Activated T-helper 2 cell treated with anti-CD3 and anti-CD28 coated beads, Interferon-gamma antibody, Interleukin-2, Interleukin-4, amounts not matched to agents 10 μg/mL and 5 μg/mL and 100 μg/mL, durations not matched to agents 14 hours and 24 hours and 36 hours (primary cell): ENCODE data around the gene ZNF503. TPM values are rescaled to one million over a fixed set of nuclear protein-coding genes. Genes with fewer than 3 reads are reported as not detected.
A peak's percentile ranks its signal among the peaks of the same experiment; 100 is the strongest.

ENCODE experiments used
- DNase-seq: peaks from one replicate; pipeline ENCODE4 v3.0.0; 2021; ENCODE audit warnings: low spot score
- H3K27ac Mint-ChIP-seq: one replicate; pipeline ENCODE4 v1.8.0; 2021; ENCODE audit warnings: mixed read lengths
- H3K27me3 Mint-ChIP-seq: one replicate; pipeline ENCODE4 v1.8.0; 2021; ENCODE audit warnings: low read depth, mixed read lengths
- H3K36me3 Mint-ChIP-seq: one replicate; pipeline ENCODE4 v1.8.0; 2021; ENCODE audit warnings: low read depth, mixed read lengths
- H3K4me1 Mint-ChIP-seq: one replicate; pipeline ENCODE4 v1.8.0; 2021; ENCODE audit warnings: low read depth, mixed read lengths
- H3K4me3 Mint-ChIP-seq: one replicate; pipeline ENCODE4 v1.8.0; 2021; ENCODE audit warnings: low read depth, mild to moderate bottlenecking, moderate library complexity, mixed read lengths
- H3K9me3 Mint-ChIP-seq: one replicate; pipeline ENCODE4 v1.8.0; 2021; ENCODE audit warnings: mixed read lengths
- intact Hi-C: fragments of 100-400 bp; cut with micrococcal nuclease; formaldehyde crosslinking; loops from one replicate; pipeline ENCODE4 v1.15.1; 2023
- total RNA-seq: library from RNA; stranded (reverse); gene quantifications from 2 replicates; pipeline ENCODE4 v1.2.3, GENCODE V29; 2022

Gene ZNF503
- total RNA-seq, 1 donor from 2014 or later, result 0.34 TPM

DNA sequence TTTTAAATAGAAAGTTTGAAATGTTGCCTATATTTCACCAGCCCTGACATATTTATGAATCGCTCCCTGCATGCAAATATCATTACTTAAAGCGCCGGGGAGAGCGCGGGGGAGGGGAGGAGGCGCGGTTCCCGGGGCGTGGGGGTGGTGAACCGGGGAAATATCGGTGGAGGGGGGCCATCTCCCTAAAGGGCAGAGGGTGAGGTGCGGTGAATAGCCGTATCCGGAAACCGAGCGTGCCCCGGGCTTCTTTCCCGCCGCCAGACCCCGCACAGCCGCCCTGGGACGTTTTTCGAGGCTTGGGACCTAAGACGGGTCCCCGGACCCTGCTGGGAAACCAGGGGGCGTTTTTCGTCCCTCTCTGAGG lies 6.9 kb upstream of the ZNF503 start:
- DNase-seq, result no peak
- H3K9me3 Mint-ChIP-seq, result no peaks in the 10 kb centered on the region
- H3K27ac Mint-ChIP-seq, result no peak overlapping the region
- intact Hi-C loops, result no loop called here
- no peaks in the 10 kb centered on the region for H3K36me3 Mint-ChIP-seq
- H3K4me1 Mint-ChIP-seq, result peaks cover 16% of the 10 kb centered on the region
- H3K27me3 Mint-ChIP-seq, result peaks cover 66% of the 10 kb centered on the region
- peak overlapping the region; percentile 41 for H3K4me3 Mint-ChIP-seq

DNA sequence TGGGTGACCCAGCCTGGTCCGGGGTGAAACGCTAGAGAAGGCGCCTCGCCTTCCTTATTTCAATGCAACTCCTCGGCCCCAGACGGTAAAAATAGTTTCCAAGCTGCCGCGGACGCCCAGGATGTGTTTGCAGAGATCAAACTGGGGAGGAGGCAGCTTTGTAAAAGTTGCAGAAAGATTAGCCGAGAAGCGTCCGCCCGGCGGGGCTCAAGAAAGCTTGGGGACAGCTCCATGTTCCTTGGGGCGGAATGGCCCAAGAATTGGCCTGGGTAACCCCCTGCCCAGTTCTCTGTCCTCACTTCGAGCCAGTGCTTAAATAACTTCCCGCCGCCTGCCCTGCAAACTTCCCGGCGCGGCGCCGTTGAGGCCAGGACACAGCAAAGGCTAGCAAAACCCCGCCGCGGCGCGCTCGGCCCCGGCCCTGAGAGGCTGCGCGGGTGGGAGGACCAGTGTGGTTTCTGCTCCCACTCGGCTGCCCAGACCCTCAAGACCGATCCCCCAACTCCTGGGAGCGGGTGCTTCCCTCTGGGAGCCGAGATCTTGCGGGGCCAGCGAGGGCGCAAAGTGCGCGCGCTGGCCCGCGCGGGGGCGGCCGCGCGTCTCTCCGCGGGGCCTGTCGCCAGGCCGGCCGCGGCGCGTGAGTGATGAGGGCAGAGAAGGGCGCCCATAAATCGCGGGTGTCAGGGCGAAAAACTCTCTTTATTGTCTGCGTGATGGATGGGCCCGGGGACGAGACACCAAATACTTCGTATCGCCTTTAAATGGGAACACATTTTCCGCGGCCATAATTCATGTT lies 6.3 kb upstream of the ZNF503 start:
- DNase-seq, result no peak
- intact Hi-C loops, result no loop called here
- Mint-ChIP-seq H3K27ac (no peak overlapping the region), H3K27me3 (peaks cover 72% of the 10 kb centered on the region), H3K9me3 (no peaks in the 10 kb centered on the region), H3K36me3 (no peaks in the 10 kb centered on the region), H3K4me3 (peak overlapping the region; percentile 49), H3K4me1 (peaks cover 20% of the 10 kb centered on the region)

DNA sequence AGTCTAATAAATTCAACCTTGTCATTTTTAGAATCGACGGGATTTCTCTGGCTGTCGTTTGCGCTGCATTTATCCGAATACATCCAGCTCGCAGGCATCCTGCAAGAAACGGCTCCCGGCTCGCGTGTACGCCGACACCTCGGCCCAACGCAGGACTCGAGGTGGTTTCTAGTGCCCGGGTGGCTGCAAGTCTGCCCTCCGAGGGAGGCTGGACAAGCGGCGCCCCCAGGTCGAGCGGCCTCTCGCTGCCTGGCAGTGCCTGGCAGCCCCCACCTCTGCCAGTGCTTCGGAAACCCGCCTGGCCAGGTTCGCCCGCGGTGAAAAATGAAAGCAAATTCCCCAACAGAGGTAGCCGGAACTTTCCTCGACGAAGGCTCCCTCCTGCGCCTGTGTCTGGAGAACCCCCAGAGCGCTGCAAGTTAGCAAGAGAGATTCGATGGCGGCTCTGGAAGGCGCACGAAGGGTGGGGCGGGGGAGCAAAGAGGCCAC lies 5.7 kb upstream of the ZNF503 start:
- Mint-ChIP-seq H3K4me1 (peaks cover 23% of the 10 kb centered on the region), H3K9me3 (no peaks in the 10 kb centered on the region), H3K36me3 (no peaks in the 10 kb centered on the region), H3K4me3 (peak overlapping the region; percentile 49), H3K27me3 (peaks cover 73% of the 10 kb centered on the region), H3K27ac (no peak overlapping the region)
- DNase-seq, result no peak
- intact Hi-C loops, result no loop called here

DNA sequence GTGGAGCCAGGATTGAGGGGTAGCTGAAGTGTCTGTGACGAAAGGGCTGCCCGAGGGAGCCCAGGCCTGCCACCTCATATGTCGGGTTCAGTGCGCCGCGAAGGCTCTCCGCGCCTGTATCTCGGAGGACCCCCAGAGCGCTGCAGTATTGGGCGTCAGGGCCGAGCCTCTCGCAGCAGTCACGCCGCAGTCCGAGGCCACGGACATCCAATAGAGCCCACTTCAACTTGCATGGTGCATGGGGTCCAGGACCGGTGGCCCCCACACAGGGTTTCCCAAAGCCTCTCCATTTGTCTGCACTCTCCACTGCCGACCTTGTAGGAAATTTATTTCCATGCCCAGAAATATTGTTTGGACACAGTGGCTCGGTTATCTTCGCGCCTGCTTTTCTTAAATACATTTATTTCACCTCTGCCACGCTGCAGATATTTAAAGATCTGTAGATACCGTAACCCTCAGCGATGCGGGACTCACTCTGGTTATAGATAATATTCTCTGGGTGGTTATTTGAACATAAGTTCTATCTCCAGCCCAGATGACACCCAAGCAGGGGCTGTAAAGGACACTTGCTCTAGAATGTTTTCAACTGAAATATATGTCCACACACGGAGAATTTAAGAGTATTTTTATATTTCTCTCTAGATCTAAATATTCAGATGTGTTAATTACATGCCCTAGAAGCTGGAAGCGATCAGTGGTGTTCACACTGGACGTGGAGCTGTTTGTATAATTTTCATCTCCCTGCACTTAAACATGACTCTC lies 5.1 kb upstream of the ZNF503 start:
- Mint-ChIP-seq H3K36me3 (no peaks in the 10 kb centered on the region), H3K9me3 (no peaks in the 10 kb centered on the region), H3K27ac (no peak overlapping the region), H3K27me3 (peaks cover 76% of the 10 kb centered on the region), H3K4me3 (no peak overlapping the region), H3K4me1 (peaks cover 23% of the 10 kb centered on the region)
- intact Hi-C loops, result no loop called here
- no peak for DNase-seq

DNA sequence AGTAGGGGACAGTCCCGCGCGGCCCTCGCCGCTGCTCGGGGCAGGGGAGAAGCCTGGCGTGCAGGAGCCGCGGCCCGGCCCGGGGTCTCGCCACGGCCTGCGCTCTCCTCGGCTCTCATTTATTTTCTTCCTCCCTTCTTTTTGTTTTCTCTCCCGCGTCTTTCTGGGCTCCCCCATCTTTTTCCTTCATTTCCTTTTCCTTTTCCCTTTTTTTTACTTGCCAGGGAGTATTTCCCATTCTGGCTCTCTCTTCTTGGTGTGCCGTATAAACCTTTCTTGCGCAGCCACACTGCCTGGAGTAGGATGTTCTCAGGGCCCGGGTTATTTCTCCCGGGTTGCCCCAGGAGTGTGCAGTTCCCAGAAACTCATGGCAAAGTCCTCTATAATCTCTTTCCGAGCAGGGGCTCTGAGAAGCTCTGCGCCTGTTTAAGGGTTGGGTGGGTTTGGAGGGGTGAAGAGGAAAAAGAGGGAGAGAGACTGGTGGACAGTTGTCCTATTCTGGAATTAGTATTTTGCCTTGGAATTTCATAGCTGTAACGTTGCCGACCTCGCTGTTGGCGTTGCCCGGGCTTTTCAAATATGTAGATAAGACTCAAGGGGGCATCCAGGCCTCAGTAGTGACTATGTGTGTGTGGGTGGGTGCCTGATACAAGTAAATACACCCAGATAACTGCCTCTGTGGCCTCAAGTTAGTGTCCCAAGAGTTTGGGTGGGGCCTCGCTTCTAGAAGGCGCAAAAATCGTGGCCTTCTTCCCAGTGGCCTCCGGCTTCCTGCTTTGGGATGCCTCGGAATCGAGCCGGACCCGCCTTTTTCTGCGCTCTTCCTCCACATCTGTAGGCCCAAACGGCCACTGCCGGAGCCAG lies 4.3 kb upstream of the ZNF503 start:
- intact Hi-C loops, result no loop called here
- Mint-ChIP-seq H3K4me1 (peaks cover 23% of the 10 kb centered on the region), H3K4me3 (no peak overlapping the region), H3K27ac (no peak overlapping the region), H3K9me3 (no peaks in the 10 kb centered on the region), H3K36me3 (no peaks in the 10 kb centered on the region), H3K27me3 (peaks cover 69% of the 10 kb centered on the region)
- DNase-seq, result no peak

DNA sequence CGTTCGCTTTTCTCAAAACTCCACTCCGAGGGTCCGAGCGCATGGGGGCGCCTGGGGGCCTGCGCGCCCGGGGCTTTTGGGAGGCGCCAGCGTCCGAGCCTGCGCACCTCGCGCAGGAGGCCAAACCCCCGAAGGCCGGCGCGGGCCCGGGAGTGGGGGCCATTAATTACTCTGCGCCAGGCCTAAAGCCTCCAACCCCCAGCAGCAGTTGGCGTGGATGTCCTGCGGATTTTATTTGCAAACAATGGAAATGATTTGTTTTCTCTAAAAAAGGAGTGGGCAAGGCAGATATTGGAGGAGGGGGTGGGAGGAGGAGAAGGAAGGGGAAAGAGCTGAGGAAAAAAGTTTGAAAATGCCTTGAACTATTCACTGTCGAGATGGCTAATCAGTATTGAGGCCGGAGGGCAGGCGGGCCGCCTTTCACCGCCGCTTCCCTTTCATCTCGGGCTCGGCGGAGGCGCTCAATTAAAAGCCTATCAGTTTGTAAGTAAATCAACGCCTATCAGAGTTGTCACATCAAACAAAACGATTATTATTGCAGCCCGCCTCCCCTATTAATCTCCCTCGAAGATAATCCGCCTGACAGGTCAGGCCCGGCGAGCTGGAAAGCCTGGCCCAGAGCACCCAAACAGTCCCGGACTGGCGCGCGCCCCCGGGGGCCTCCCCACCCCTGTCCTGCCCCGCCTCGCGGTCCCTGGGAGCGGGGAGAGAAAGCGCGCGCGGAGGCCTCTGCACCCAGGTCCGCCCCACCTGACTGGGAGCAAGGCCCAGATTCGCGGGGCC lies 3.4 kb upstream of the ZNF503 start:
- no peak overlapping the region for H3K27ac Mint-ChIP-seq
- no peak for DNase-seq
- H3K4me3 Mint-ChIP-seq, result no peak overlapping the region
- peaks cover 67% of the 10 kb centered on the region for H3K27me3 Mint-ChIP-seq
- peaks cover 27% of the 10 kb centered on the region for H3K4me1 Mint-ChIP-seq
- intact Hi-C loops, result loop anchor here (5.0 kb wide), 1 partner anchor 632 kb away; no protein-coding TSS in a partner anchor
- no peaks in the 10 kb centered on the region for H3K36me3 Mint-ChIP-seq
- H3K9me3 Mint-ChIP-seq, result no peaks in the 10 kb centered on the region

DNA sequence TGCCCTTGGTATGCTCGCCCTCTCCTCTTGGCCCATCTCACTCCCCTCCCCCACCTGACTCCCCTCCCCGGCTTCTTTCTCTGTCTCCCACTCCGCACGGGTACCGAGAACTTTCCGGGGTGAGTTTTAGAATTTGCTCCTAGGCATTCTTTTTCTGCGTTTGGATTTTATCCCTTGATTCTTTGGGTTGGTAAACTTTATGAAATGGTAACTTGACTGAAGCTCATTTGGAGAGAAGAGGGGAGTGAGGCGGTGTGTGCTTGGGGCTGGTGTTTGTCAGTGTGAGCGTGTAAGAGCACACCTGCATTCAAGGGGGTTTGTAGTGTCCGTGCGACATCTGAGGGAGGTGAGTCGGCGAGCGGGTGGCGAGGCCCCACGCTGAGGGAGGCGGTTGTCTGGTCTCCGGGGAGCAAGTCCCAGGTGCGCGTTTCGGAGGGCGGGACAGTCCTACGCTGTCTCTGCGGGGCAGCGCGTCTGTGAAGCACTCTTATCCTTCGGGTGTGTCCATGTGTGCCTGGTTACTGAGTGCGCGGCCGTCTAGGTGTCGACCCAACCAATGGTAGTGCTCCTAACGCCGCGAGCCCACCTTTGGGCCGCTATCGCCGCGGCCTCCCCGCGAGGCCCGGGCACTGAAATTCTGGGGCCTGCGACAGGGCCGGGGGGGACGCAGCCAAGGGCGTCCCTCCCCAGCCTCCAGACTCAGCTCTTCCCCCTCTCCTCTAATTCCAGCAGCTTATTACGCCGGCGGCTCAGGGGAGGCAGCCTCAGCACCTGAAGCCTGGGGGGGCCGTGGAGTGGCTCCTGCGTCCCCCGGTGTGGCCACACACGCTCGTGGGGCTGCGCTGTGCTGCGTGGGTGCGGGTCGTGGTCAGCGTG lies 2.6 kb upstream of the ZNF503 start:
- no peak for DNase-seq
- Mint-ChIP-seq H3K4me3 (no peak overlapping the region), H3K4me1 (peaks cover 23% of the 10 kb centered on the region), H3K9me3 (no peaks in the 10 kb centered on the region), H3K27ac (no peak overlapping the region), H3K27me3 (peaks cover 61% of the 10 kb centered on the region), H3K36me3 (no peaks in the 10 kb centered on the region)
- intact Hi-C loops, result loop anchor here (5.0 kb wide), 1 partner anchor 633 kb away; no protein-coding TSS in a partner anchor

DNA sequence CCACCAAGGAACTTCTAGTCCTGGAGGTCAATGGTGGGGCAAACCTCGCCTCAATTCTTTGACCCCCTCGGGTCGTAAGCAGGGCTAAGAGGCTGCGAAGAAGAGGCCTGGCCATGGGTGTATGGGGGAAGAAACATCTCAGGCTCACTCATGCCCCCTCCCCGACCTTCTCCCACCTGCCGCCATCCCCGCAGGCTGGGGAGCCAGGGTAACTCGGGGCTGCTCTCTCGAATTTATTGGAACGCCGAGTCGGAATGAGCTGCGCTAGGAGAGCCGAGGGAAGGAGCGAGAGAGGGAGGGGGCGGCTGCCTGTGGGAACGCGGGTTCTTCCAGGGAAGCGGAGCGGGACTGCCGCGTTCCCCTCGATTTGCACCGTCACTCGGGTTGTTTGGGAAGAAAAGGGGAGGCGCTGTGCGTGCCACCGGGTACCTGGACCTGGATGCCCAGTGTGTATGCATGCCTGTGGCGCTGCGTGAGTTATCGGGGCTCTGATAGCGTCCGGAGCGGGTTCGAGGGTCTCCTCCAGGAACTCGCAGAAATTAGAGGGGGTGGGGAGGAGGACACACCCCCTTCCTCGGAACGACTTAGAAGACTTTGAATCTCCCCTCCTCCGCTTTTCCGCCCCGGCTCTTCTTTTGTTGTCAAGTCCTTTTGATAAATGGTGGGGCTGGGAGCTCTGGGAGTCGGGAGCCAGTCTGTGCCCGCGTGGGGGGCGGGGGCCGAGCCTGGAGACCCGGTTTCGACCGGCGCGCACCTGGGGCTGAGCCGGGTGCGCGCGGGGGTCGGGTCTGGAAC lies 1.8 kb upstream of the ZNF503 start:
- Mint-ChIP-seq H3K9me3 (no peaks in the 10 kb centered on the region), H3K27me3 (peaks cover 61% of the 10 kb centered on the region), H3K4me1 (peaks cover 23% of the 10 kb centered on the region), H3K36me3 (no peaks in the 10 kb centered on the region), H3K27ac (no peak overlapping the region), H3K4me3 (peak overlapping the region; percentile 78)
- intact Hi-C loops, result loop anchor here (5.0 kb wide), 1 partner anchor 634 kb away; no protein-coding TSS in a partner anchor
- DNase-seq, result no peak

DNA sequence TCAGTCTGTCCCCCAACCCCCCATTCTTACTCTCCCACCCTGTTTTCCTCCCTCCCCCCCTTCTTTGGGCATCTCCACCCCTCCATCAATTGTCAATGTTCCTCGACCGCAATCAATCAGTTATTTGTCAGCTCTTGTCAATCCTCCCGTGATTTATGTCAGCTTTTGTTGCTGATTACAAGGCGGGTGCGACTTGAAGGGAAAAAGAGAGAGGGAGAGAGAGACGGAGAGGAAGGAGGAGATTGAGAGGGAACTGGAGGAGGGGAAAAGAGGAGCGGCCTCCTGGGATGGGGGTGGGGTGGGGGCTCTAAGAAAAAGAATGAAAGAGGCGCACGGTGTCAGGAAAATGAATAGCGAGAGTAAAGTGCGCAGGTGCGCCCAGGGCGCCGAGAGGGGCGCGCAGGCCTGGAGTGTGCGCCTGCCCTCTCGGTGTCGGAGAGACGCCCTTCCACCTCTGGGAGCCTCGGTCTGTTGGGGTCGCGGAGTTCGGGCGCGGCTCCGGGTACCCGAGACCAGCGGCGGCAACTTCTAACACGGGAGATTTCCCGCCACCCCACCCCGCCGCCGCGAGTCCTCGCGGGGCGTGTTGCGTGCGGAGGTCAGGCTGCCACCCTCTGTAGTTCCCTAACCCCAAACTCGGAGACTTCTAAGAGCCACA lies 1.1 kb upstream of the ZNF503 start:
- Mint-ChIP-seq H3K36me3 (no peaks in the 10 kb centered on the region), H3K27me3 (peaks cover 65% of the 10 kb centered on the region), H3K4me3 (peak overlapping the region; percentile 78), H3K27ac (no peak overlapping the region), H3K9me3 (no peaks in the 10 kb centered on the region), H3K4me1 (peaks cover 22% of the 10 kb centered on the region)
- DNase-seq, result no peak
- intact Hi-C loops, result loop anchor here (5.0 kb wide), 1 partner anchor 635 kb away; no protein-coding TSS in a partner anchor

DNA sequence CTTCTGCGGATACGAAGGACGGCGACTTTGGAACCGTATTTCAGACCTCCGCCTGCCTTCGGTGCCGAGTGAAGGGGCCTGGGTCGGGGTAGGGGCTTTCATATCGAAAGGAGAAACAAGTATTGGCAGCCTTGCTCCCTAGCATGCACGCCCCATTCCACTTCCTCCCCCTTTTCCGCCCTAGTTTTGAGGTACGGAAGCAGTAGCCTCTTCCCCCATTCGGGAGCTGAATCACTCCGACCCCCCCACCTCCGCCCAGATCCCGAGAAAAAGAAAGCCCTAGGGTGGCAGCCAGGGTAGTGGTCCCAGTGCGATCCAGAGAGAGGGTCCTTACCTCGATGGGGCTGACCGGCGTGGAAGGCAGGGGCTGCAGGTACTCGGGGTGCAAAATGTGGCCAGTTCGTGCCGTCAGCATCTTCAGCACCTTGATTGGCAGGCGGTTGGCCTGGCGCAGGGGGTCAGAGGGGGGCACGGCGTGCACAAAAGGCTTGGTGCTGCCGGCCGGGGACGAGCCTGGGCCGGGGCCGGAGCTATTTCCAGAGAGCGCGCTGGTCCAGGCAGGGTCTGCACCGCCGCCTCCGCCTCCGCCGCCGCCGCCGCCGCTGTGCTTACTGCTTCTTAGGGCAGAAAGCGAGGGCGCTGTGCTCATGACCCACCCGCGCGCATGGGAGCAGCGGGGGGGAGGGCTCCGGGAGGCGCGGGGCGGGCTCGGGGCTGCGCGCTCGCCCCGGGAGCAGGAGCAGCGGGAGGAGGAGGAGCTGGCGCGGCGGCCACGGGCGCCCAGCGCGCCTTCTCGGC lies 594 bp downstream of the ZNF503 start:
- peaks cover 54% of the 10 kb centered on the region for H3K27me3 Mint-ChIP-seq
- no peaks in the 10 kb centered on the region for H3K9me3 Mint-ChIP-seq
- H3K4me3 Mint-ChIP-seq, result peak overlapping the region; percentile 76
- no peaks in the 10 kb centered on the region for H3K36me3 Mint-ChIP-seq
- peaks cover 16% of the 10 kb centered on the region for H3K4me1 Mint-ChIP-seq
- no peak for DNase-seq
- intact Hi-C loops, result loop anchor here (5.0 kb wide), 1 partner anchor 636 kb away; no protein-coding TSS in a partner anchor
- H3K27ac Mint-ChIP-seq, result no peak overlapping the region
